IMR-90 (cell line): Measurements from ENCODE around the gene SPINK4. TPM values are rescaled to one million over a fixed set of nuclear protein-coding genes. Genes with fewer than 3 reads are reported as not detected.

Experiments
- ATAC-seq: fragments of 200-7000 bp; cut with Tn5 transposase; 2 replicates; pipeline ENCODE4 v1.9.1; 2020; ENCODE audit warnings: low read depth, mild to moderate bottlenecking, moderate library complexity
- BruUV-seq: library from RNA; stranded (reverse); fragments of 400-500 nt; replicated peaks from 2 replicates; lab custom pipeline; 2021; lab: Mats Ljungman, UMichigan
- CTCF ChIA-PET: fragments of 300-600 bp; formaldehyde crosslinking; extraction: SDS; loops from one replicate; lab custom pipeline; 2021; ENCODE audit warnings: antibody characterized with exemption; lab: Yijun Ruan, JAX
- POLR2A ChIA-PET: fragments of 300-600 bp; sonication (Branson Sonifier 250); formaldehyde crosslinking; loops from one replicate; lab custom pipeline; 2022; ENCODE audit warnings: antibody characterized with exemption; ENCODE audit not compliant: unreplicated experiment; lab: Charles Lee
- DNase-seq: peaks from one replicate; pipeline ENCODE4 v3.0.0; 2013
- H2AFZ ChIP-seq: replicated peaks from 2 replicates; pipeline ENCODE3; 2013; ENCODE audit warnings: low read length, mild to moderate bottlenecking; ENCODE audit not compliant: poor library complexity
- H2AK5ac ChIP-seq: 2 replicates; pipeline ENCODE4 v1.6.1; 2013; ENCODE audit warnings: low read depth, low read length, inconsistent platforms
- H2AK9ac ChIP-seq: replicated peaks from 2 replicates; pipeline ENCODE3; 2013; ENCODE audit warnings: mild to moderate bottlenecking, low read depth, low read length, moderate library complexity; ENCODE audit not compliant: poor library complexity
- H2BK120ac ChIP-seq: 2 replicates; pipeline ENCODE4 v1.6.1; 2013; ENCODE audit warnings: low read depth, low read length, inconsistent platforms
- H2BK15ac ChIP-seq: 3 replicates; pipeline ENCODE4 v1.6.1; 2013; ENCODE audit warnings: low read depth, low read length, inconsistent platforms
- H2BK20ac ChIP-seq: 2 replicates; pipeline ENCODE4 v1.6.1; 2013; ENCODE audit warnings: low read depth, mild to moderate bottlenecking, inconsistent platforms, low read length, moderate library complexity
- H2BK5ac ChIP-seq: 2 replicates; pipeline ENCODE4 v1.6.1; 2013; ENCODE audit warnings: mild to moderate bottlenecking, low read depth, low read length, inconsistent platforms; ENCODE audit not compliant: poor library complexity, severe bottlenecking
- H3K14ac ChIP-seq: replicated peaks from 2 replicates; pipeline ENCODE4 v1.6.1; 2013; ENCODE audit warnings: low read depth, low read length, inconsistent platforms
- H3K18ac ChIP-seq: 2 replicates; pipeline ENCODE4 v1.6.1; 2013; ENCODE audit warnings: low read depth, low read length, control low read depth
- H3K23ac ChIP-seq: 2 replicates; pipeline ENCODE4 v1.6.1; 2013; ENCODE audit warnings: low read depth, low read length, inconsistent platforms
- H3K27ac ChIP-seq: 2 replicates; pipeline ENCODE4 v1.5.1; 2013; ENCODE audit warnings: mild to moderate bottlenecking, control low read depth, low read length; ENCODE audit not compliant: insufficient read depth
- H3K27me3 ChIP-seq: 2 replicates; pipeline ENCODE4 v1.6.1; 2013; ENCODE audit warnings: low read length; ENCODE audit not compliant: control insufficient read depth, insufficient read depth
- H3K36me3 ChIP-seq: 2 replicates; pipeline ENCODE4 v1.6.1; 2013; ENCODE audit warnings: low read length, mixed read lengths; ENCODE audit not compliant: control insufficient read depth, insufficient read depth
- H3K4ac ChIP-seq: 2 replicates; pipeline ENCODE4 v1.6.1; 2013; ENCODE audit warnings: low read depth, low read length, inconsistent platforms
- H3K4me1 ChIP-seq: 2 replicates; pipeline ENCODE4 v1.6.1; 2013; ENCODE audit warnings: low read length, mixed read lengths; ENCODE audit not compliant: control insufficient read depth, insufficient read depth
- H3K4me2 ChIP-seq: 2 replicates; pipeline ENCODE4 v1.6.1; 2013; ENCODE audit warnings: low read depth, mild to moderate bottlenecking, control low read depth, low read length, moderate library complexity
- H3K4me3 ChIP-seq: 2 replicates; pipeline ENCODE4 v1.5.1; 2013; ENCODE audit warnings: low read depth, mild to moderate bottlenecking, control low read depth, low read length, moderate library complexity; ENCODE audit not compliant: insufficient read depth
- H3K56ac ChIP-seq: 2 replicates; pipeline ENCODE4 v1.6.1; 2013; ENCODE audit warnings: low read length, inconsistent platforms; ENCODE audit not compliant: insufficient read depth; ENCODE audit errors: extremely low read depth
- H3K79me1 ChIP-seq, 2 experiments: 2 replicates each; pipeline ENCODE4 v1.6.1; 2013; ENCODE audit warnings: low read length in 2 of 2, inconsistent platforms in 1 of 2, low read depth in 1 of 2
- H3K9ac ChIP-seq: 2 replicates; pipeline ENCODE4 v1.6.1; 2013; ENCODE audit warnings: low read depth, low read length, control low read depth
- H3K9me1 ChIP-seq: 2 replicates; pipeline ENCODE4 v1.6.1; 2013; ENCODE audit warnings: low read length, inconsistent platforms; ENCODE audit not compliant: insufficient read depth
- H3K9me3 ChIP-seq: 2 replicates; pipeline ENCODE4 v1.6.1; 2013; ENCODE audit warnings: low read length; ENCODE audit not compliant: control insufficient read depth, insufficient read depth
- H4K20me1 ChIP-seq: 2 replicates; pipeline ENCODE4 v1.6.1; 2013; ENCODE audit warnings: low read length, inconsistent platforms; ENCODE audit not compliant: insufficient read depth
- H4K5ac ChIP-seq: 2 replicates; pipeline ENCODE4 v1.6.1; 2013; ENCODE audit warnings: mild to moderate bottlenecking, low read depth, low read length, control low read depth
- H4K8ac ChIP-seq, 2 experiments: 2 replicates each; pipeline ENCODE4 v1.6.1; 2013; ENCODE audit warnings: low read depth in 2 of 2, low read length in 2 of 2, control low read depth in 1 of 2, inconsistent platforms in 1 of 2
- H4K91ac ChIP-seq: 2 replicates; pipeline ENCODE4 v1.6.1; 2013; ENCODE audit warnings: low read depth, low read length, inconsistent platforms; ENCODE audit not compliant: insufficient read depth
- BHLHE40 ChIP-seq: fragments of 150-350 bp; IDR thresholded peaks from 2 replicates; pipeline ENCODE4 v1.6.1; 2016; ENCODE audit warnings: mild to moderate bottlenecking, low read depth, low read length
- CEBPB ChIP-seq: IDR thresholded peaks from 2 replicates; pipeline ENCODE4 v1.6.1; 2012; ENCODE audit warnings: low read depth, low read length, improper control_type of control experiment
- CHD1 ChIP-seq: IDR thresholded peaks from 2 replicates; pipeline ENCODE4 v1.6.1; 2012; ENCODE audit warnings: low read depth, low read length, improper control_type of control experiment
- MAFK ChIP-seq: IDR thresholded peaks from 2 replicates; pipeline ENCODE4 v1.6.1; 2012; ENCODE audit warnings: low read depth, low read length, improper control_type of control experiment
- MXI1 ChIP-seq: IDR thresholded peaks from 2 replicates; pipeline ENCODE4 v1.6.1; 2012; ENCODE audit warnings: low read depth, mild to moderate bottlenecking, low read length, moderate library complexity, borderline replicate concordance
- NFE2L2 ChIP-seq: fragments of 150-350 bp; IDR thresholded peaks from 2 replicates; pipeline ENCODE4 v1.6.1; 2016; ENCODE audit warnings: low read depth, mild to moderate bottlenecking, low read length
- POLR2A ChIP-seq: IDR thresholded peaks from 2 replicates; pipeline ENCODE4 v1.6.1; 2012; ENCODE audit warnings: mild to moderate bottlenecking, low read depth, low read length
- RAD21 ChIP-seq: IDR thresholded peaks from 2 replicates; pipeline ENCODE4 v1.6.1; 2012; ENCODE audit warnings: low read length, improper control_type of control experiment
- RFX5 ChIP-seq: IDR thresholded peaks from 2 replicates; pipeline ENCODE4 v1.8.0; 2012; ENCODE audit warnings: low read depth, mild to moderate bottlenecking, low read length, moderate library complexity
- WGBS, 2 experiments: methylation state at CpG; one replicate each; pipeline versions ENCODE4 v1.1.5 to v1.1.7; 2013; ENCODE audit warnings: missing lambda C conversion rate in 2 of 2; ENCODE audit not compliant: insufficient read length in 1 of 2; ENCODE audit errors: extremely low coverage in 2 of 2; 5-methylcytosine and 5-hydroxymethylcytosine counted together
- dilution Hi-C: fragments of 300-500 bp; cut with HindIII; formaldehyde crosslinking; loops from one replicate; pipeline ENCODE4 v1.14.3; 2018; ENCODE audit warnings: low sequenced_read_pairs; ENCODE audit not compliant: unreplicated experiment
- in situ Hi-C: fragments of 300-500 bp; cut with MboI; formaldehyde crosslinking; loops from 3 replicates; pipeline ENCODE4 v1.14.3; 2019; ENCODE audit warnings: low sequenced_read_pairs, inconsistent platforms, mixed read lengths
- intact Hi-C: fragments of 100-400 bp; cut with micrococcal nuclease; formaldehyde crosslinking; loops from 2 replicates; pipeline ENCODE4 v1.10.0; 2022
- polyA plus RNA-seq, 3 experiments: library from polyadenylated mRNA; depleted of rRNA; stranded (reverse); fragments of >200 nt; gene quantifications; 2 replicates each; pipeline ENCODE4 v1.2.3, GENCODE V29; 2012; ENCODE audit warnings: low replicate concordance in 1 of 3
- total RNA-seq: library from RNA; depleted of rRNA; stranded (reverse); fragments of >200 nt; gene quantifications from 2 replicates; pipeline ENCODE4 v1.2.3, GENCODE V29; 2012
- TF ChIP-seq, protein P1 (sequence below): fragments of 150-350 bp; IDR thresholded peaks from 2 replicates; pipeline ENCODE4 v1.6.1; 2016; ENCODE audit warnings: low read depth, mild to moderate bottlenecking, low read length, moderate library complexity, borderline replicate concordance
- TF ChIP-seq, protein P2 (sequence below): conservative IDR thresholded peaks from 2 replicates; pipeline ENCODE4 v1.5.1; 2012; ENCODE audit warnings: mild to moderate bottlenecking, low read depth, low read length, improper control_type of control experiment

SPINK4 gene
- total and polyA plus RNA-seq, 2 of the 4 experiments (the other 2 are of a cell fraction) = not detected

DNA sequence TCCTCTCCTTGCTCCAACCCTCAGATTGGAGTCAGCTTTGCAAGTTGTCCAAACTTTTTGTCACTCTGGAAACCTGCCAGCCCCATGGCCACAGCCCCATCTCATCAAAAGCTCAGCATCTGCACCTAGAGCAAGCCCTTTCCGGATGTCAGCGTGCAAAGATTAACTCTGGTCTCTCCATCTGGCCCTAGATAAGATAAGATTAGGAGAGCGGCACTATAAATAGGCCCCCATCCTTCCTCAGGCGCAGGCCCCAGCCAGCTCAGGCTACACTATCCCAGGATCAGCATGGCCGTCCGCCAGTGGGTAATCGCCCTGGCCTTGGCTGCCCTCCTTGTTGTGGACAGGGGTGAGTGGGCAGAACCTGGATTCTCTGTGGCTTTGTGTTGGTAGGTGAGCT lies at the start of gene SPINK4 (continued):
- no peak for TF ChIP-seq CHD1

DNA sequence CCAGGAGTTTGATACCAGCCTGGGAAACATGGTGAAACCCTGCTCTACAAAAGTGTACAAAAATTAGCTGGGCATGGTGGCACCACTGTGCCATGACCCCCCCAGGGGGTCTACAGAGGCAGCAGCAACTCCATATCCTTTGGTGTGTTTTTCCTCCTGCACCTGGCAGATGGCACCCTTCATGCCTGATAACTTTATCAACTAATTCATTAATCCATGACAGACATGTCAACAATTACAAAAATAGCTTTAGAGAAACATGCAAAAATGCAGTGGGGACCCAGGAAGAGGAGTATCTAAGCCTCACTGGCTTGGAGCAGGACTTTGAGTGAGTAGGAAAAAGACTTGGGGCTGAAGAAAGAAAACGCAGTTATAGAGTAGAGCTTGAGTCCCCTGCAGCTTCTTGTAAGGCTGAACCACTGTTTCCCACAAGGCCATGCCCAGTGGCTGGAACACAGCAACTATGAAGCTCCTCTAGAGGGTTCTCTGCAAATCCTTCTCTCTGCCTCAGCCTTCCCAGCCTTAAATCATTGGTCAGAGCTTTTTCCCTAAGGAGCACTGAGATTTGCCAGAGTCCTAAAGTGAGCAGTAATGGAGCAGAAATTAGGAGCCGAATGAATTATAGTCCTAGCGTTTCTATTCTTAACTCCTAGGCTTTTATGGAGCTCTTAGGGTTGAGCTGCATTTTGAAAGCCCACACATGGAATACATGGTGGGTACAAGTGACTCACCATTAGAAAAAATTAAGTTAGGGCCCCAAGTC lies 47.3 kb upstream of the SPINK4 start:
- Histone ChIP-seq H2BK20ac (no peak overlapping the region), H3K27me3 (no peaks in the 10 kb centered on the region), H4K91ac (no peak overlapping the region), H2AFZ (no peak overlapping the region), H3K79me1 (no peaks in the 10 kb centered on the region), H3K36me3 (no peaks in the 10 kb centered on the region), H2BK120ac (no peak overlapping the region), H4K20me1 (no peaks in the 10 kb centered on the region), H3K4me1 (peaks cover 10% of the 10 kb centered on the region), H3K4ac (no peak overlapping the region), H2AK5ac (no peak overlapping the region), H3K14ac (no peak overlapping the region), H3K23ac (no peak overlapping the region), H3K4me2 (no peak overlapping the region), H3K18ac (no peak overlapping the region), H3K56ac (no peak overlapping the region), H3K9ac (no peak overlapping the region), H4K8ac (no peak overlapping the region), H2AK9ac (no peak overlapping the region), H3K27ac (no peak overlapping the region), H3K9me3 (no peaks in the 10 kb centered on the region), H3K9me1 (no peaks in the 10 kb centered on the region), H2BK5ac (no peak overlapping the region), H3K4me3 (no peak overlapping the region), H4K5ac (no peak overlapping the region), H2BK15ac (no peak overlapping the region)
- no peak for DNase-seq
- intact Hi-C loops = no loop called here
- in situ Hi-C loops = no loop called here
- ChIA-PET CTCF (no interaction called here), POLR2A (no interaction called here)
- TF ChIP-seq MXI1 (no peak), RFX5 (no peak), RAD21 (no peak), POLR2A (no peak), NFE2L2 (no peak), BHLHE40 (no peak), MAFK (no peak), CEBPB (no peak)
- TF ChIP-seq, protein P1, sequence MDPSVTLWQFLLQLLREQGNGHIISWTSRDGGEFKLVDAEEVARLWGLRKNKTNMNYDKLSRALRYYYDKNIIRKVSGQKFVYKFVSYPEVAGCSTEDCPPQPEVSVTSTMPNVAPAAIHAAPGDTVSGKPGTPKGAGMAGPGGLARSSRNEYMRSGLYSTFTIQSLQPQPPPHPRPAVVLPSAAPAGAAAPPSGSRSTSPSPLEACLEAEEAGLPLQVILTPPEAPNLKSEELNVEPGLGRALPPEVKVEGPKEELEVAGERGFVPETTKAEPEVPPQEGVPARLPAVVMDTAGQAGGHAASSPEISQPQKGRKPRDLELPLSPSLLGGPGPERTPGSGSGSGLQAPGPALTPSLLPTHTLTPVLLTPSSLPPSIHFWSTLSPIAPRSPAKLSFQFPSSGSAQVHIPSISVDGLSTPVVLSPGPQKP = no peak
- TF ChIP-seq, protein P2, sequence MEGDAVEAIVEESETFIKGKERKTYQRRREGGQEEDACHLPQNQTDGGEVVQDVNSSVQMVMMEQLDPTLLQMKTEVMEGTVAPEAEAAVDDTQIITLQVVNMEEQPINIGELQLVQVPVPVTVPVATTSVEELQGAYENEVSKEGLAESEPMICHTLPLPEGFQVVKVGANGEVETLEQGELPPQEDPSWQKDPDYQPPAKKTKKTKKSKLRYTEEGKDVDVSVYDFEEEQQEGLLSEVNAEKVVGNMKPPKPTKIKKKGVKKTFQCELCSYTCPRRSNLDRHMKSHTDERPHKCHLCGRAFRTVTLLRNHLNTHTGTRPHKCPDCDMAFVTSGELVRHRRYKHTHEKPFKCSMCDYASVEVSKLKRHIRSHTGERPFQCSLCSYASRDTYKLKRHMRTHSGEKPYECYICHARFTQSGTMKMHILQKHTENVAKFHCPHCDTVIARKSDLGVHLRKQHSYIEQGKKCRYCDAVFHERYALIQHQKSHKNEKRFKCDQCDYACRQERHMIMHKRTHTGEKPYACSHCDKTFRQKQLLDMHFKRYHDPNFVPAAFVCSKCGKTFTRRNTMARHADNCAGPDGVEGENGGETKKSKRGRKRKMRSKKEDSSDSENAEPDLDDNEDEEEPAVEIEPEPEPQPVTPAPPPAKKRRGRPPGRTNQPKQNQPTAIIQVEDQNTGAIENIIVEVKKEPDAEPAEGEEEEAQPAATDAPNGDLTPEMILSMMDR = no peak
- dilution Hi-C loops = no loop called here
- ATAC-seq = no peak
- no CpG with 5 or more reads among the region's 3 CpGs for WGBS, 2 experiments
- BruUV-seq = no TSS peak
